Thoracic aorta (tissue), 2 donors: ENCODE data around the gene PAQR4. TPM values are rescaled to one million over a fixed set of nuclear protein-coding genes. Genes with fewer than 3 reads are reported as not detected.

Experiments
- ATAC-seq: fragments of 150-250 bp; one replicate; pipeline ENCODE4 v1.8.0; 2017; ENCODE audit warnings: low read depth; ENCODE audit not compliant: insufficient number of reproducible peaks, low FRiP score
- DNase-seq: peaks from one replicate; pipeline ENCODE4 v3.0.0-alpha.2; 2020; ENCODE audit warnings: low spot score
- H3K27ac ChIP-seq, 2 donors: fragments of 200-600 bp; sonication (generic); 1 replicate in 1 of 2; 2 replicates in 1 of 2; pipeline ENCODE4 v1.5.1; 2016; ENCODE audit warnings: mild to moderate bottlenecking in 2 of 2, moderate library complexity in 2 of 2
- H3K27me3 ChIP-seq: fragments of 200-600 bp; sonication (generic); replicated peaks from 2 replicates; pipeline ENCODE4 v1.6.0; 2016; ENCODE audit warnings: mild to moderate bottlenecking; ENCODE audit not compliant: insufficient read depth
- H3K36me3 ChIP-seq: fragments of 200-600 bp; sonication (generic); one replicate; pipeline ENCODE4 v1.5.1; 2016
- H3K4me1 ChIP-seq, 2 donors: fragments of 200-600 bp; sonication (generic); 1 replicate in 1 of 2; 2 replicates in 1 of 2; pipeline versions ENCODE4 v1.5.1 to v1.6.0; 2016; ENCODE audit warnings: low read depth in 2 of 2, mild to moderate bottlenecking in 1 of 2; ENCODE audit not compliant: control insufficient read depth in 1 of 2
- H3K4me3 ChIP-seq: fragments of 200-600 bp; sonication (generic); 2 replicates; pipeline ENCODE4 v1.5.1; 2016; ENCODE audit warnings: mild to moderate bottlenecking
- H3K9me3 ChIP-seq: fragments of 200-600 bp; sonication (generic); 2 replicates; pipeline ENCODE4 v1.5.1; 2016
- CTCF ChIP-seq: fragments of 200-600 bp; sonication (generic); IDR thresholded peaks from one replicate; pipeline ENCODE4 v1.5.1; 2019; ENCODE audit warnings: antibody characterized with exemption
- total RNA-seq, 2 donors: library from RNA; depleted of rRNA; stranded (reverse); fragments of >200 nt; gene quantifications; one replicate each; pipeline versions ENCODE4 v1.1.0 to v1.2.3, GENCODE V29; 2016

The PAQR4 gene
- total RNA-seq, 2 donors from 2014 or later: 3.1 to 5.8 TPM

- H3K27ac ChIP-seq: no peak overlapping the region
- ATAC-seq (no peak), DNase-seq (no peak)
- H3K27me3 ChIP-seq: no peaks in the 10 kb centered on the region
- H3K36me3 ChIP-seq: no peaks in the 10 kb centered on the region
- no peaks in the 10 kb centered on the region for H3K9me3 ChIP-seq
- TF ChIP-seq CTCF: no peak
- H3K4me1 ChIP-seq: no peaks in the 10 kb centered on the region
- no peak overlapping the region for H3K4me3 ChIP-seq
Measured at GRCh38 chr16:2996298-2996697, 27.1 kb downstream of the PAQR4 start.

GRCh38 chr16:2999929-3000328, 30.8 kb downstream of the PAQR4 start:
- no peak overlapping the region for H3K4me3 ChIP-seq
- H3K9me3 ChIP-seq: no peaks in the 10 kb centered on the region
- no peaks in the 10 kb centered on the region for H3K36me3 ChIP-seq
- no peak for DNase-seq
- H3K27me3 ChIP-seq: no peaks in the 10 kb centered on the region
- TF ChIP-seq CTCF: no peak
- peaks cover 0 to 2% of the 10 kb centered on the region in 2 donors for H3K4me1 ChIP-seq
- no peak overlapping the region for H3K27ac ChIP-seq
- no peak for ATAC-seq

- H3K27me3 ChIP-seq: no peaks in the 10 kb centered on the region
- H3K4me3 ChIP-seq: no peak overlapping the region
- DNase-seq: no peak
- TF ChIP-seq CTCF: no peak
- H3K27ac ChIP-seq: no peak overlapping the region
- no peaks in the 10 kb centered on the region for H3K9me3 ChIP-seq
- ATAC-seq: no peak
- no peaks in the 10 kb centered on the region for H3K36me3 ChIP-seq
- peaks cover 0 to 2% of the 10 kb centered on the region in 2 donors for H3K4me1 ChIP-seq
Measured at GRCh38 chr16:3000540-3000939, 31.4 kb downstream of the PAQR4 start.

GRCh38 chr16:3001316-3001715, 32.2 kb downstream of the PAQR4 start:
- Histone ChIP-seq H3K4me3 (no peak overlapping the region), H3K27ac (no peak overlapping the region), H3K4me1 (peaks cover 0 to 2% of the 10 kb centered on the region in 2 donors), H3K27me3 (no peaks in the 10 kb centered on the region), H3K36me3 (no peaks in the 10 kb centered on the region), H3K9me3 (no peaks in the 10 kb centered on the region)
- ATAC-seq (no peak), DNase-seq (no peak)
- TF ChIP-seq CTCF: no peak

- DNase-seq: peak; percentile 83
- Histone ChIP-seq H3K27ac (no peak overlapping the region), H3K36me3 (no peaks in the 10 kb centered on the region), H3K4me1 (peaks cover 0 to 2% of the 10 kb centered on the region in 2 donors), H3K27me3 (peaks cover 6% of the 10 kb centered on the region), H3K9me3 (no peaks in the 10 kb centered on the region), H3K4me3 (no peak overlapping the region)
- ATAC-seq: peak; percentile 92
- TF ChIP-seq CTCF: peak; percentile 29
Measured at GRCh38 chr16:3003582-3004270, 34.6 kb downstream of the PAQR4 start.
